Measurements from ENCODE around the gene DLGAP4. TPM values are rescaled to one million over a fixed set of nuclear protein-coding genes. Genes with fewer than 3 reads are reported as not detected.
A peak's percentile ranks its signal among the peaks of the same experiment; 100 is the strongest.

The DLGAP4 gene
- polyA plus RNA-seq, 1 of the 3 experiments (the other 2 are of a cell fraction), result 31.2 TPM

DNA sequence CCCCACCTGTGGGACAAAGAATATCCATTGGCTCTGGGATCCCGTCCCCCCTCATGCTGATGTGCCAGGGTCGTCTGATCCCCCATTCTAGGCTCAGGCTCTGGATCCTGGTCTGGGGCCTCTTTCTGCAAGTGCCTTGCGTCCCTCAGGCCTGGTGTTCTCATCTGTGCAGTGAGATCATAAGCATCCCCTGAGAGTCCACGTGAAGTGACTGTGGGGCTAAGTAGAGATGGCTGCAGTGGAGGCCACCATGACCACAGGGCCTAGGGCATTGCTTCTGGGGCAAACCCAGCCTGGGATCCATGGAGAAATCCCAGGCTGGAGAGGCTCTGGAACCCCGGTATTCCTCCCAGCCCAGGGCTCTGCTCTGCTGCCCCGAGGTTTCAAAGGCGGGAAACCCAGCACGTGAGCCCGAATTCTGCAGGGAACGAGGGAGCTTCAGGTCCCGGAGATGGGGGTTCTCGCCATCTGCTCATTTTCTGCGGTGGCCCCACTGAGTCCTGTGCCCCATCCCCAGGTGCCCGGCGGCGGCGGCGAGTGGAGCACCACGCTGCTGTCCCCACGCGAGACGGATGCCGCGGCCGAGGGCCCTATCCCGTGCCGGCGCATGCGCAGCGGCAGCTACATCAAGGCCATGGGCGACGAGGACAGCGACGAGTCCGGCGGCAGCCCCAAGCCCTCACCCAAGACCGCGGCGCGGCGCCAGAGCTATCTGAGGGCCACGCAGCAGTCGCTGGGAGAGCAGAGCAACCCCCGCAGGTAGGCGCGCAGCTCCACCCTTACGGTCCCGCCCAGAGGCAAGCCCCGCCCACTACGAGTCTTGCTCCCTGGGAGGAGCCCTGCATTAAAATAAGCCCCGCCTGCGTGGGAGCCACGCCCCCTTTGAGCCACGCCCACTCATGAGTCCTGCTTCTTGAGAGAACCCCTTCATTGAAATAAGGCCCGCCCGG lies 129.7 kb downstream of the DLGAP4 start:
- ChIA-PET POLR2A (no interaction called here), CTCF (interaction anchor here (0.9 to 6.7 kb wide), 3 partner anchors 13 to 229 kb away, joined by 3 to 219 read pairs (median 3); no protein-coding TSS in a partner anchor)
- H4K20me1 ChIP-seq (ENCODE audit: insufficient read depth), result no peaks in the 10 kb centered on the region
- H3K4me2 ChIP-seq, result peak overlapping the region; percentile 44; the same call in 1 of the 2 replicates
- WGBS (ENCODE audit: low lambda C conversion rate), result 68% methylated on average over 12 of the region's 56 CpGs
- DNase-seq, result peak; percentile 88
- H2AFZ ChIP-seq (ENCODE audit: low read depth), result no peak overlapping the region
- no peaks in the 10 kb centered on the region for H3F3A ChIP-seq (replicated peaks; ENCODE audit: insufficient read depth)
- H3K4me3 ChIP-seq (ENCODE audit: low read depth in 2 of 2, low read length in 1 of 2), result peak overlapping the region; percentile 35 to 39
- no peaks in the 10 kb centered on the region for H3K27me3 ChIP-seq (ENCODE audit: insufficient read depth)
- no peaks in the 10 kb centered on the region for H3K9me2 ChIP-seq
- no peak overlapping the region for H3K27ac ChIP-seq (ENCODE audit: low read depth in 2 of 2, low read length in 1 of 2)
- TF ChIP-seq TAF1 (IDR thresholded peaks at IDR 0.05; ENCODE audit: borderline replicate concordance, low read depth, low read length), result no peak
- no peak for TF ChIP-seq RXRA (IDR thresholded peaks at IDR 0.05; ENCODE audit: borderline replicate concordance, low read depth)
- peak; percentile 69 for TF ChIP-seq NRF1 (IDR thresholded peaks at IDR 0.05; ENCODE audit: low read depth, low read length)
- no peak for TF ChIP-seq NFIC (IDR thresholded peaks at IDR 0.05; ENCODE audit: borderline replicate concordance)
- no peak for TF ChIP-seq TCF12 (IDR thresholded peaks at IDR 0.05)
- no peak for TF ChIP-seq RCOR1 (IDR thresholded peaks at IDR 0.05; ENCODE audit: low read length)
- no peak for TF ChIP-seq CHD2 (IDR thresholded peaks at IDR 0.05; ENCODE audit: low read length, partially characterized antibody)
- H3K9me3 ChIP-seq, result no peaks in the 10 kb centered on the region
- peaks cover 0 to 4% of the 10 kb centered on the region in 2 experiments; a peak in 1 of 4 replicates for H3K4me1 ChIP-seq (ENCODE audit: control insufficient read depth in 1 of 2, insufficient read depth in 2 of 2, low read depth in 1 of 2, low read length in 1 of 2)
- no peaks in the 10 kb centered on the region for H3K36me3 ChIP-seq (replicated peaks in 1 of 2; ENCODE audit: control insufficient read depth in 1 of 2, insufficient read depth in 2 of 2, low read length in 1 of 2)
- no peak overlapping the region for H3K9ac ChIP-seq
- no peaks in the 10 kb centered on the region for H3K79me2 ChIP-seq (ENCODE audit: insufficient read depth)

DNA sequence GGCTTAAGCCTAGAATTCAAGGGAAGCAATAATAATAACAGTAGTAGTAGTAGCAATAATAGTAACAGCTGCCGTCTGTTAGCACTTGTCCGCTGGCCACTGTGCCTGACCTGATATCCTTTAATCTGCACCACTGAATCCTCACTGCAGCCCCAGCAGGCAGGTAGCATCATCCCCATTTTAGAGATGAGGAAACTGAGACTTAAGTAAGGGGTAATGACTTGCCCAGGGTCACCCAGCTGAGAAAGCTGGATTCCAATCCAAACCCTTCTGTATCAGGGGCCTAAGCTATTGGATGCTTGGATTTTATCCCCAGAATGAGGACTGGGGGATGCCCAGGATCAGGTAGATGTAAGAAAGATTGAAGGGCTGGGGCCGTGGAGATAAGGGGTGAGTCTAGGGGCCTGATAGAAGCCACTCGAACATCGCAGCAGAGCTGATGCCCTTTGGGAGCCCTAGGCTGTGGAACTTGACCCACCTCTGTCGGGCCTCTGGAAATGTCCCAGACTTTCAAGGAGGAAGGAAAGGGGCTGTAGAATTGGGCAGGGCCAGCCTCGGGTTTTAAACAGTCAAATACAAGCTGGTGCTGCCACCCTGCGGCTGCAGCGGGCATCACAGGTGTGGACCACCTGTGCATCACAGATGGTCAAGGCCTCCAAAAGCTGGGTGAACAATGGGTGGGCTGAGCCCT lies 133.0 kb downstream of the DLGAP4 start:
- no peak overlapping the region for H3K27ac ChIP-seq (ENCODE audit: low read depth in 2 of 2, low read length in 1 of 2)
- H3K4me2 ChIP-seq, result no peak overlapping the region
- no peak overlapping the region for H2AFZ ChIP-seq (ENCODE audit: low read depth)
- H3K4me3 ChIP-seq (ENCODE audit: low read depth in 2 of 2, low read length in 1 of 2), result no peak overlapping the region; a peak in 1 of 4 replicates
- peak; percentile 86 for DNase-seq
- H3K27me3 ChIP-seq (ENCODE audit: insufficient read depth), result no peaks in the 10 kb centered on the region
- no peaks in the 10 kb centered on the region for H3K79me2 ChIP-seq (ENCODE audit: insufficient read depth)
- no peak overlapping the region for H3K9ac ChIP-seq
- no peaks in the 10 kb centered on the region for H3K9me2 ChIP-seq
- 25% methylated on average over 6 of the region's 9 CpGs for WGBS (ENCODE audit: low lambda C conversion rate)
- ChIA-PET POLR2A (no interaction called here), CTCF (interaction anchor here (0.5 to 6.7 kb wide), 98 partner anchors 8 to 1142 kb away, joined by 3 to 219 read pairs (median 4); partner anchors contain the start of genes DLGAP4 and SCAND1)
- H3F3A ChIP-seq (replicated peaks; ENCODE audit: insufficient read depth), result no peaks in the 10 kb centered on the region
- no peaks in the 10 kb centered on the region for H3K36me3 ChIP-seq (replicated peaks in 1 of 2; ENCODE audit: control insufficient read depth in 1 of 2, insufficient read depth in 2 of 2, low read length in 1 of 2)
- H4K20me1 ChIP-seq (ENCODE audit: insufficient read depth), result no peaks in the 10 kb centered on the region
- no peak for TF ChIP-seq RCOR1 (IDR thresholded peaks at IDR 0.05; ENCODE audit: low read length)
- no peak for TF ChIP-seq TAF1 (IDR thresholded peaks at IDR 0.05; ENCODE audit: borderline replicate concordance, low read depth, low read length)
- TF ChIP-seq, protein P1, sequence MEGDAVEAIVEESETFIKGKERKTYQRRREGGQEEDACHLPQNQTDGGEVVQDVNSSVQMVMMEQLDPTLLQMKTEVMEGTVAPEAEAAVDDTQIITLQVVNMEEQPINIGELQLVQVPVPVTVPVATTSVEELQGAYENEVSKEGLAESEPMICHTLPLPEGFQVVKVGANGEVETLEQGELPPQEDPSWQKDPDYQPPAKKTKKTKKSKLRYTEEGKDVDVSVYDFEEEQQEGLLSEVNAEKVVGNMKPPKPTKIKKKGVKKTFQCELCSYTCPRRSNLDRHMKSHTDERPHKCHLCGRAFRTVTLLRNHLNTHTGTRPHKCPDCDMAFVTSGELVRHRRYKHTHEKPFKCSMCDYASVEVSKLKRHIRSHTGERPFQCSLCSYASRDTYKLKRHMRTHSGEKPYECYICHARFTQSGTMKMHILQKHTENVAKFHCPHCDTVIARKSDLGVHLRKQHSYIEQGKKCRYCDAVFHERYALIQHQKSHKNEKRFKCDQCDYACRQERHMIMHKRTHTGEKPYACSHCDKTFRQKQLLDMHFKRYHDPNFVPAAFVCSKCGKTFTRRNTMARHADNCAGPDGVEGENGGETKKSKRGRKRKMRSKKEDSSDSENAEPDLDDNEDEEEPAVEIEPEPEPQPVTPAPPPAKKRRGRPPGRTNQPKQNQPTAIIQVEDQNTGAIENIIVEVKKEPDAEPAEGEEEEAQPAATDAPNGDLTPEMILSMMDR (IDR thresholded peaks at IDR 0.05), result peak; percentile 92
- TF ChIP-seq SMC3 (IDR thresholded peaks at IDR 0.05; ENCODE audit: low read depth, low read length), result peak; percentile 82
- TF ChIP-seq, protein P2, sequence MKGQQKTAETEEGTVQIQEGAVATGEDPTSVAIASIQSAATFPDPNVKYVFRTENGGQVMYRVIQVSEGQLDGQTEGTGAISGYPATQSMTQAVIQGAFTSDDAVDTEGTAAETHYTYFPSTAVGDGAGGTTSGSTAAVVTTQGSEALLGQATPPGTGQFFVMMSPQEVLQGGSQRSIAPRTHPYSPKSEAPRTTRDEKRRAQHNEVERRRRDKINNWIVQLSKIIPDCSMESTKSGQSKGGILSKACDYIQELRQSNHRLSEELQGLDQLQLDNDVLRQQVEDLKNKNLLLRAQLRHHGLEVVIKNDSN (IDR thresholded peaks at IDR 0.05; ENCODE audit: borderline replicate concordance, low read depth), result no peak
- TF ChIP-seq FOXJ3 (CRISPR knock-in tag; IDR thresholded peaks at IDR 0.05), result no peak
- TF ChIP-seq FOXM1 (IDR thresholded peaks at IDR 0.05; ENCODE audit: low read depth), result no peak
- no peak for TF ChIP-seq NFIC (IDR thresholded peaks at IDR 0.05; ENCODE audit: borderline replicate concordance)
- TF ChIP-seq RAD21 (IDR thresholded peaks at IDR 0.05; ENCODE audit: low read length), result peak; percentile 94
- peaks cover 0 to 4% of the 10 kb centered on the region in 2 experiments; a peak in 1 of 4 replicates for H3K4me1 ChIP-seq (ENCODE audit: control insufficient read depth in 1 of 2, insufficient read depth in 2 of 2, low read depth in 1 of 2, low read length in 1 of 2)
- H3K9me3 ChIP-seq, result no peaks in the 10 kb centered on the region

Measured in SK-N-SH (cell line).